ENCODE measurements around the gene THRB.

GRCh38 chr3:24263069-24263668, 231.5 kb downstream of the THRB start:
- no peak for TF ChIP-seq POLR2AphosphoS5 (IDR thresholded peaks at IDR 0.05)
- no peak for TF ChIP-seq CTCF (IDR thresholded peaks at IDR 0.05)
- no peak for TF ChIP-seq POLR2A (IDR thresholded peaks at IDR 0.05)

Measured in upper lobe of left lung (tissue), 4 donors.